Measurements from ENCODE around the gene SRGAP2C.
"Not testable (repeated sequence)": the region's sequence is repeated elsewhere in the genome, so short reads cannot be mapped to it uniquely, and the experiment has no call there.

SRGAP2C gene

GRCh38 chr1:121227544-121228330 lies 43.0 kb downstream of the SRGAP2C start:
- DNase-seq (ENCODE audit: low spot score): not testable (repeated sequence)

- not testable (repeated sequence) for DNase-seq (ENCODE audit: low spot score)
Measured at GRCh38 chr1:121230636-121231035, 45.9 kb downstream of the SRGAP2C start.

- DNase-seq (ENCODE audit: low spot score): not testable (repeated sequence)
Measured at GRCh38 chr1:121232445-121233125, 47.8 kb downstream of the SRGAP2C start.

- not testable (repeated sequence) for DNase-seq (ENCODE audit: low spot score)
Measured at GRCh38 chr1:121234090-121234759, 49.5 kb downstream of the SRGAP2C start.

GRCh38 chr1:121238384-121238783 lies 53.6 kb downstream of the SRGAP2C start:
- not testable (repeated sequence) for DNase-seq (ENCODE audit: low spot score)

GRCh38 chr1:121243913-121244312 lies 59.1 kb downstream of the SRGAP2C start:
- DNase-seq (ENCODE audit: low spot score): not testable (repeated sequence)

- not testable (repeated sequence) for DNase-seq (ENCODE audit: low spot score)
Measured at GRCh38 chr1:121246399-121246798, 61.6 kb downstream of the SRGAP2C start.

- DNase-seq (ENCODE audit: low spot score): not testable (repeated sequence)
Measured at GRCh38 chr1:121252656-121253055, 67.9 kb downstream of the SRGAP2C start.

- DNase-seq (ENCODE audit: low spot score): not testable (repeated sequence)
Measured at GRCh38 chr1:121254618-121255017, 69.8 kb downstream of the SRGAP2C start.

GRCh38 chr1:121257632-121258031 lies 72.9 kb downstream of the SRGAP2C start:
- not testable (repeated sequence) for DNase-seq (ENCODE audit: low spot score)

- DNase-seq (ENCODE audit: low spot score): not testable (repeated sequence)
Measured at GRCh38 chr1:121258134-121258533, 73.4 kb downstream of the SRGAP2C start.

- not testable (repeated sequence) for DNase-seq (ENCODE audit: low spot score)
Measured at GRCh38 chr1:121260205-121260604, 75.4 kb downstream of the SRGAP2C start.

- DNase-seq (ENCODE audit: low spot score): not testable (repeated sequence)
Measured at GRCh38 chr1:121262163-121262562, 77.4 kb downstream of the SRGAP2C start.

- DNase-seq (ENCODE audit: low spot score): not testable (repeated sequence)
Measured at GRCh38 chr1:121263789-121264244, 79.0 kb downstream of the SRGAP2C start.

GRCh38 chr1:121267072-121267471 lies 82.3 kb downstream of the SRGAP2C start:
- DNase-seq (ENCODE audit: low spot score): not testable (repeated sequence)

- not testable (repeated sequence) for DNase-seq (ENCODE audit: low spot score)
Measured at GRCh38 chr1:121269309-121269708, 84.5 kb downstream of the SRGAP2C start.

GRCh38 chr1:121269973-121270372 lies 85.2 kb downstream of the SRGAP2C start:
- not testable (repeated sequence) for DNase-seq (ENCODE audit: low spot score)

GRCh38 chr1:121271143-121271715 lies 86.5 kb downstream of the SRGAP2C start:
- DNase-seq (ENCODE audit: low spot score): not testable (repeated sequence)

GRCh38 chr1:121275435-121275834 lies 90.7 kb downstream of the SRGAP2C start:
- not testable (repeated sequence) for DNase-seq (ENCODE audit: low spot score)

GRCh38 chr1:121278202-121278601 lies 93.4 kb downstream of the SRGAP2C start:
- not testable (repeated sequence) for DNase-seq (ENCODE audit: low spot score)

GRCh38 chr1:121278777-121279547 lies 94.2 kb downstream of the SRGAP2C start:
- DNase-seq (ENCODE audit: low spot score): not testable (repeated sequence)
